ENCODE data around the gene KIT.

GRCh38 chr4:54669831-54670230, 12.1 kb downstream of the KIT start:
- TF ChIP-seq CTCF (IDR thresholded peaks at IDR 0.05; ENCODE audit: low read length) (no peak), EZH2 (IDR thresholded peaks at IDR 0.05; ENCODE audit: borderline replicate concordance, low read length) (no peak)

Data from OCI-LY1 (cell line).